Pancreas (tissue), 10 donors: ENCODE measurements around the gene ANKRD63. TPM values are rescaled to one million over a fixed set of nuclear protein-coding genes. Genes with fewer than 3 reads are reported as not detected.
A peak's percentile ranks its signal among the peaks of the same experiment; 100 is the strongest.

Experiments
- ATAC-seq, 4 donors: fragments of 200-7000 bp; cut with Tn5 transposase; one replicate each; pipeline versions ENCODE4 v1.8.0 to v1.9.1; 2020; ENCODE audit warnings: mild to moderate bottlenecking in 4 of 4, moderate library complexity in 4 of 4
- DNase-seq, 6 donors: peaks; one replicate each; pipeline ENCODE4 v3.0.0-alpha.2; 2020
- FAIRE-seq: peaks from 2 replicates; lab custom pipeline; 2012; peaks lifted over from hg19 to GRCh38; lab: Jason Lieb, UNC
- H3K27ac ChIP-seq, 4 donors: fragments of 200-600 bp; sonication (generic); 1 replicate in 3 of 4; 2 replicates in 1 of 4; pipeline versions ENCODE4 v1.5.0 to v1.8.0; 2020
- H3K27me3 ChIP-seq, 4 donors: fragments of 200-600 bp; one replicate each; pipeline ENCODE4 v1.8.0; 2021
- H3K36me3 ChIP-seq, 3 donors: fragments of 200-600 bp; sonication (generic) in 1 of 3; one replicate each; pipeline versions ENCODE4 v1.5.0 to v1.8.0; 2020 to 2021
- H3K4me1 ChIP-seq, 3 donors: fragments of 200-600 bp; one replicate each; pipeline ENCODE4 v1.8.0; 2021
- H3K4me3 ChIP-seq, 4 donors: fragments of 200-600 bp; sonication (generic) in 2 of 4; one replicate each; pipeline versions ENCODE4 v1.5.0 to v1.8.0; 2020 to 2021
- H3K9me3 ChIP-seq, 4 donors: fragments of 200-600 bp; one replicate each; pipeline ENCODE4 v1.8.0; 2021
- WGBS, 2 donors: extraction: QIAGEN DNeasy Blood & Tissue Kit; methylation state at CpG; one replicate each; pipeline ENCODE4 v1.1.7; 2013; 5-methylcytosine and 5-hydroxymethylcytosine counted together
- intact Hi-C, 3 donors: fragments of 100-400 bp; cut with DNase I; formaldehyde crosslinking; loops; one replicate each; pipeline versions ENCODE4 v1.11.1 to v1.14.2; 2022
- polyA plus RNA-seq, 2 donors: library from polyadenylated mRNA; stranded (reverse); fragments of 200-250 nt; gene quantifications; one replicate each; pipeline ENCODE4 v1.2.3, GENCODE V29; 2013
- total RNA-seq, 6 donors: library from RNA; stranded (reverse); fragmentation: NEBNext Ultra II Directional in 4 of 6; extraction: Animal tissue kit (Norgen Biotek cat#: 25700) in 4 of 6; gene quantifications; one replicate each; pipeline versions ENCODE4 v1.2.1 to v1.2.4, GENCODE V29; 2021 to 2023
- TF ChIP-seq, protein P1 (sequence below), 4 donors: fragments of 200-600 bp; sonication (generic) in 3 of 4; IDR thresholded peaks; one replicate each; pipeline versions ENCODE4 v1.5.0 to v1.8.0; 2021; ENCODE audit warnings: antibody characterized with exemption in 4 of 4
- donor health status: healthy with polysubstance abuse.
- donor health status: DM: no; HTN: no; CAD: no; lungs with moderate emphysema.
- donor health status: DM: no; HTN: no; CAD: no.
- donor health status: control.
- donor health status: control.
- donor health status: Bipolar disorder and iron deficiency.
- donor health status: DM: yes; HTN: yes; CAD: no.
- donor health status: DM: no; HTN: no; CAD: no.
- donor health status: DM: no; HTN: no; CAD: no.
- donor health status: DM: yes; HTN: yes; CAD: no.

ANKRD63 gene
- total and polyA plus RNA-seq, 8 donors, result not detected

GRCh38 chr15:40275954-40276353, 6.9 kb downstream of the ANKRD63 start:
- TF ChIP-seq, protein P1, sequence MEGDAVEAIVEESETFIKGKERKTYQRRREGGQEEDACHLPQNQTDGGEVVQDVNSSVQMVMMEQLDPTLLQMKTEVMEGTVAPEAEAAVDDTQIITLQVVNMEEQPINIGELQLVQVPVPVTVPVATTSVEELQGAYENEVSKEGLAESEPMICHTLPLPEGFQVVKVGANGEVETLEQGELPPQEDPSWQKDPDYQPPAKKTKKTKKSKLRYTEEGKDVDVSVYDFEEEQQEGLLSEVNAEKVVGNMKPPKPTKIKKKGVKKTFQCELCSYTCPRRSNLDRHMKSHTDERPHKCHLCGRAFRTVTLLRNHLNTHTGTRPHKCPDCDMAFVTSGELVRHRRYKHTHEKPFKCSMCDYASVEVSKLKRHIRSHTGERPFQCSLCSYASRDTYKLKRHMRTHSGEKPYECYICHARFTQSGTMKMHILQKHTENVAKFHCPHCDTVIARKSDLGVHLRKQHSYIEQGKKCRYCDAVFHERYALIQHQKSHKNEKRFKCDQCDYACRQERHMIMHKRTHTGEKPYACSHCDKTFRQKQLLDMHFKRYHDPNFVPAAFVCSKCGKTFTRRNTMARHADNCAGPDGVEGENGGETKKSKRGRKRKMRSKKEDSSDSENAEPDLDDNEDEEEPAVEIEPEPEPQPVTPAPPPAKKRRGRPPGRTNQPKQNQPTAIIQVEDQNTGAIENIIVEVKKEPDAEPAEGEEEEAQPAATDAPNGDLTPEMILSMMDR (IDR thresholded peaks at IDR 0.05), result no peak
- H3K27me3 ChIP-seq, result no peaks in the 10 kb centered on the region
- no peaks in the 10 kb centered on the region for H3K9me3 ChIP-seq
- ATAC-seq (no peak), FAIRE-seq (no peak), DNase-seq (no peak)
- H3K27ac ChIP-seq, result no peak overlapping the region
- intact Hi-C loops, result loop anchor here in 1 of 3 donors (5.0 kb wide), 1 partner anchor 151 kb away; no protein-coding TSS in a partner anchor
- no peak overlapping the region for H3K4me3 ChIP-seq
- no peaks in the 10 kb centered on the region for H3K36me3 ChIP-seq
- peaks cover 0 to 5% (median 0%) of the 10 kb centered on the region in 3 donors for H3K4me1 ChIP-seq
- 87 to 92% methylated on average over 7 of the region's 7 CpGs for WGBS, 2 donors

DNA sequence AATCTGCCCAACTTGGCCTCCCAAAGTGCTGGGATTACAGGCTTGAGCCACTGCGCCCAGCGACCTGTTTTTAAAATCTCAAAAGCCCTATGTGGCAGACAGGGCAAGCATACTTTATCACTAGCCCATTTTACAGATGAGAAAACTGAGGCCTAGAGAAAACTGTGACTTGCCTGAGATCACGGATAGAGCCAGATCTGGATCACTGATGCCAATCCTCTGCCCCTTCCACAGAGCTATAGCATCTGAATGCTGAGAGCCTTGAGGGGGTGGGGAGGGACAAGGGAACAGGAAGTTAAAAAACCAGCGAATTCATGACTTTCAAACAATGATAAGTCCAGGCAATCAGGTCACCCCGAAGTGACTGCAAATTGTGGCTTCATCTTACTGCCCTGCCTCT, 7.3 kb downstream of the ANKRD63 start:
- intact Hi-C loops, result loop anchor here in 1 of 3 donors (5.0 kb wide), 1 partner anchor 152 kb away; no protein-coding TSS in a partner anchor
- ATAC-seq (no peak), DNase-seq (no peak), FAIRE-seq (no peak)
- 77 to 86% methylated on average over 5 of the region's 5 CpGs for WGBS, 2 donors
- H3K4me1 ChIP-seq, result peaks cover 0 to 5% (median 0%) of the 10 kb centered on the region in 3 donors
- H3K36me3 ChIP-seq, result no peaks in the 10 kb centered on the region
- no peak overlapping the region for H3K27ac ChIP-seq
- no peaks in the 10 kb centered on the region for H3K9me3 ChIP-seq
- H3K27me3 ChIP-seq, result no peaks in the 10 kb centered on the region
- TF ChIP-seq, protein P1 (IDR thresholded peaks at IDR 0.05), result no peak
- no peak overlapping the region for H3K4me3 ChIP-seq

DNA sequence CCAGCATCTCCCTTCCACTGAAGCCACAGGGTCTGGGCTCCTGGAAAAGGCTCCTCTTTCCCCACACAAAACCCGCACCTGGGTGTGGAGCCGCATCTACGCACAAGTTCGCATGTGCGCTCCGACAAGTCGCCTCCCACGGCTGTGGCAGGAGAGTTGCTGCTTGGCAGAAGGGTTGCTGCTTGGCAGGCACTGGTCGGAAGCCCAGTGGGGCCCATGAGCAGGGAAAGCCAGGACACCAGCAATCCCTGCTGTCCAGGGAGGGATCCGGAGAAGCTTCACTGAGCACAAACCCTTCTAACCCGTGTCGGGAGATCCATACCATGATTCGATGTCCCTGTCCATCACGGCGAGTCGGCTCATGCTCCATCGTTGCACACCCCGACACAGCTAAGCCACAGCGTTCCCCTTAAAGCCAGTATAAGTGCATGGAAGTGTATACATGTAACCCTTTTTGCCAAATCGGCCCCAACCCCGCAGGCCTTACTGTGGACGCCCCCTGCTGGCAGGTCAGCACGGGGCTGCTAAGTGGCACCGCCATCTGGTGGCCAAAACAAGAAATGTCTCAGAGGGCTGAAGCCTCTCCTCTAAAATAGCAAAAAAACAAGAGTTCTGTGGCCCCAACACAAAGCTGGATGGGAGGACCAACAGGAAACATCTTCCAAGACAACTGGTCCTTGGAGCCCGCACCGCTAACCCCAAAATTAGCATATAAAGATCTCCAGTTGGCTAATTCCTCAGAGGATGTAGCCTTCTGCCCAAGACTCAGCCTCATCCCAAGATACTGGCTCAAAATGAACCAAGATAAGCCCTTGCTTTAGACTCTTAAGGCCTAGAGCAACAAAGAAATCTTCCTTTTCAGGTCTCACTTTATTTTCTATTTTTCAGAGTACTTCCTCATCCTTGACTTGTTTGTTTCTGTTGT, 8.3 kb downstream of the ANKRD63 start:
- H3K36me3 ChIP-seq, result no peaks in the 10 kb centered on the region
- intact Hi-C loops, result loop anchor here in 2 of 3 donors (5.0 kb wide), 3 partner anchors 52 to 227 kb away; no protein-coding TSS in a partner anchor
- no peaks in the 10 kb centered on the region for H3K27me3 ChIP-seq
- H3K4me1 ChIP-seq, result peaks cover 0 to 3% (median 0%) of the 10 kb centered on the region in 3 donors
- H3K9me3 ChIP-seq, result no peaks in the 10 kb centered on the region
- TF ChIP-seq, protein P1 (IDR thresholded peaks at IDR 0.05), result peak; percentile 100
- 50 to 56% methylated on average over 26 of the region's 26 CpGs for WGBS, 2 donors
- no peak overlapping the region for H3K27ac ChIP-seq
- ATAC-seq (peak; percentile 66 to 87 (median 82)), DNase-seq (peak; percentile 62 to 96 (median 86)), FAIRE-seq (no peak)
- H3K4me3 ChIP-seq, result no peak overlapping the region

DNA sequence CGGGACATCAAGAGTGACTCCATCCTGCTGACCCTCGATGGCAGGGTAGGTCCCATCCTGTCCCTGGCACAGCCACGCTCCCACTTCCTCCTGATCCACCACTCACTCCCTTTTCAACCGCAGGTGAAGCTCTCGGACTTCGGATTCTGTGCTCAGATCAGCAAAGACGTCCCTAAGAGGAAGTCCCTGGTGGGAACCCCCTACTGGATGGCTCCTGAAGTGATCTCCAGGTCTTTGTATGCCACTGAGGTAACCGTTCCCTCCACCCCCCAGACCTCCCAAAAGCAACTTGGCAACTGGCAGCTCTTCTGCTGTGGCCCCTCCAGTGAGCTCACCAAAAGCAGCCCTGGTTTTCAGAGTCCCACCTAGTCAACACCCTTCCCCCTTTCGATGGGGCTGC, 9.4 kb downstream of the ANKRD63 start:
- H3K4me3 ChIP-seq, result no peak overlapping the region
- TF ChIP-seq, protein P1 (IDR thresholded peaks at IDR 0.05), result no peak
- H3K4me1 ChIP-seq, result no peaks in the 10 kb centered on the region
- H3K27ac ChIP-seq, result no peak overlapping the region
- DNase-seq (no peak), ATAC-seq (no peak), FAIRE-seq (no peak)
- H3K27me3 ChIP-seq, result no peaks in the 10 kb centered on the region
- WGBS, 2 donors, result 88 to 89% methylated on average over 9 of the region's 9 CpGs
- intact Hi-C loops, result loop anchor here in 2 of 3 donors (2.0 to 5.0 kb wide), 3 partner anchors 51 to 226 kb away; no protein-coding TSS in a partner anchor
- no peaks in the 10 kb centered on the region for H3K9me3 ChIP-seq
- H3K36me3 ChIP-seq, result no peaks in the 10 kb centered on the region
